Ureter (tissue), 1 donor: ENCODE data around the gene NPSR1. TPM values are rescaled to one million over a fixed set of nuclear protein-coding genes. Genes with fewer than 3 reads are reported as not detected.
"Not testable (repeated sequence)": the region's sequence is repeated elsewhere in the genome, so short reads cannot be mapped to it uniquely, and the experiment has no call there.

ENCODE experiments used
- DNase-seq: peaks from one replicate; pipeline ENCODE4 v3.0.0-alpha.2; 2020; ENCODE audit warnings: low spot score
- total RNA-seq: library from RNA; stranded (reverse); gene quantifications from one replicate; pipeline ENCODE4 v1.2.4, GENCODE V29; 2023
- donor health status: DM: yes; HTN: yes; CAD: no.

NPSR1 gene
- total RNA-seq, 1 donor from 2014 or later: not detected

DNA sequence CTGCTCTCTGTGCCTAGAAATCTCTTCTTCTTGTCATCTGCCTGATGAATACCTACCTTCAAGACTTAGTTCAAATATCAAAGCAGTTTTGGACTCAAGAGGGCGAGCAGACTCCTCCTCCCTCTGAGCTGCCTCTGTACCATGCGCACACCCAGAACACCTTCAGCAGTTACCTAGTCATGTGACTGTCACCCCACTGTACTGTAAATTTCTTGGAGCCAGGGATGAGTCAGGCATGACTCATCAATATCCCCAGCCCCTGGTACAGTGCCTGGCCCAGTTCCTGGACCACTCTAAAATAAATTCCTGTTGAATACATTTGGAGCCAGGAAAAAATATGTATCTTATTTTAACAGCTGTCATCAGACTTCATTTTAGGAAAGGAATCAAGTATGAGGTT, 212.0 kb downstream of the NPSR1 start:
- DNase-seq: not testable (repeated sequence)

- DNase-seq: not testable (repeated sequence)
These were observed 216.3 kb downstream of the NPSR1 start for GRCh38 chr7:34874329-34874728.

- DNase-seq: no peak
These were observed 217.5 kb downstream of the NPSR1 start for GRCh38 chr7:34875481-34875880.

DNA sequence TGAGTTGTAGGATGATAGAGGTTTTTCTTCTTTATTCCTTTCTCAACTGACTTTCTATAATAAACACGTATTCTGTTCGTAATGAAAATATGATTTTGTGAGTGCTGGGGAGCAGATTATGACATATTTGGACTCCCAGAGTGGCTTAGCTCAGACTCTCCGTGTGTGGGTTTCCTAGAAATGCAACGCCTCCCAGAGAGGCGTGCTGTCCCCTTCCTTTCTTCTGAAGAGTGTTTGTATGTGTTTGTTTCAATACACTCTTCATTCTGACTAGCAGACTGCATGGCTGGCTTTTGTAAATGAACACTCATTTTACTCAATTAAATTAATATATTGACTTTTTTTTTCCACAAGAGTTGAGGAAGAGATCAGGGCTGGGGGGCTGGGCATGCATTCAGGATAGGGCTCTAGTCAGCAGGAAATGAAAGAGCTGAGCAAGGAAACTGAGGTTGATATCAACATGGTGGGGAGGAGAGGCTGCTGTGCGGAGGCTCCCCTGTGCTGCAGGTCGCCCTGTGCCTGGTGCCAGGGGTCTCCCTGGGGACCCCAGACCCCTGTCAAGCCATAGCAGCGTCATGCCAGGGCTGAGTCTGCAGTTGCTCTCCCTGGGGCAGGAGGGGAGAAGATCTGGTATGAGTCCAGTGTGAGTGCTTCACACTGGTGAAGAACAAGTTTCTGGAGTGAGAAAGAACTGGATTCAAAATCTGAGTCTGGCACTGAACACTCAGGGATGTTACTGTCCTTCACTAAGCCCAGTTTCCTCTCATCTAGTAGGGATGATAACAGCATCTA, 221.1 kb downstream of the NPSR1 start:
- DNase-seq: not testable (repeated sequence)

DNA sequence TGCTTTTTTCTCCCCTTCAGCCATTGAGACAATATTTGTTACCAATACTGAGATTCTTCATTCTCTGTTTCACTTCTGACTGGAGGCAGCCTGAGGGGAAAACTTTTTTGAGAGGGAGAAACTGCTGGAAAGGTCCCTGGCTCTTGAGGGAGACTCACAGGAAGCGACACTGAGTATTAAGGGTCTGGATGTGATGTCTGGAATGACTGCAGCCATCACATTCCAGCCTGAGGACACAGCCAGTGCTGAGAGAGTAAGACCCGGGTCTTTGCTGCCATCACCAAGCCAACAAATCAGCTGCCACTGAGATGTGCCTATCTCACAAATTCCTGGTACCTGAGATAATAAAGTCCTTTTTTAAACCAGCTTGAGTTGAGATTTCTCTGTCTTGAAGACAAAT, 221.9 kb downstream of the NPSR1 start:
- DNase-seq: no peak

DNA sequence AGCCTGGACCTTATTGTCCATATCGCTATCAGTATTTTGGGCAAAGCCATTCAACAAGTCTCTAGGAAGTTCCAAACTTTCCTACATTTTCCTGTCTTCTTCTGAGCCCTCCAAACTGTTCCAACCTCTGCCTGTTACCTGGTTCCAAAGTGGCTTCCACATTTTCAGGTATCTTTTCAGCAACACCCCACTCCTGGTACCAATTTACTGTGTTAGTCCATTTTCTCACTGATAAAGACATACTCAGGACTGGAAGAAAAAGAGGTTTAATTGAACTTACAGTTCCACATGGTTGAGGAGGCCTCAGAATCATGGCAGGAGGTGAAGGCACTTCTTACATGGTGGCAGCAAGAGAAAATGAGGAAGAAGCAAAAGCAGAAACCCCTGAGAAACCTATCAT, 225.8 kb downstream of the NPSR1 start:
- DNase-seq: not testable (repeated sequence)

DNA sequence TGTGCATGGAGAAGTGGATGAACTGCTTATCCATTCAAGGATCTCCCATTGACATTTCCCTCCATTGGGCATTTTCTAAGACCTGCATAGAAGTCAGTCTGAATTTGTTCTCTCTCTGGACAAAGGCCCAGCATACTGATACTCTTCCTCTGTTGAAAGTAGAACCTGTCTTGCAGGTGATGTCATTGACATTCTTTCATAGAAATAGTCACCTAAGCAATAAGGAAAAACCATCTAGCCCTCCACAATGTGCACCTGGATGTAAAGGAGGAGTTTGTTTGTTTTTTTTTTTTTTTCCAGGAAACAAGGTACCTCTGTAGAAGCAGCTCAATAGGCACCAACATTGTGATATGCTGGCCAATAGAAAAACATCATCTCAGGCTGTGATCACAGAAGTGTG, 228.8 kb downstream of the NPSR1 start:
- no peak for DNase-seq

DNA sequence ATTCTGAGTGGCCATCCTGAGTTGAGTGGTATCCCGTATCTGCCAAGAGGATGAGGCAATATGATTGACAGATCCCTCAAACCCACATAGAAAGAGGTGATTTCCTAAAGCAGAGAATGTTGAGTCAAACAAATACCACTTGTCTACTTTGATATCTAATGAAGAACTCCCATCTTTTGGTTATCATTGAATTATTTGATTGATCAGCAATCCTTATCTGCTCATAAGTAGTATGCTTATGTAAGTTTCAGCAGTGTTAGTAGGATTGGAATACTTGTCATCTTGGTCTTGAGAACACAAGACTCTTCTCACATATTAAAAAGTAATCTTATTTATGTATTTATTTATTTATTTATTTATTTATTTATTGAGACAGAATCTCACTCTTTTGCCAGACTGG, 231.9 kb downstream of the NPSR1 start:
- DNase-seq: no peak

DNA sequence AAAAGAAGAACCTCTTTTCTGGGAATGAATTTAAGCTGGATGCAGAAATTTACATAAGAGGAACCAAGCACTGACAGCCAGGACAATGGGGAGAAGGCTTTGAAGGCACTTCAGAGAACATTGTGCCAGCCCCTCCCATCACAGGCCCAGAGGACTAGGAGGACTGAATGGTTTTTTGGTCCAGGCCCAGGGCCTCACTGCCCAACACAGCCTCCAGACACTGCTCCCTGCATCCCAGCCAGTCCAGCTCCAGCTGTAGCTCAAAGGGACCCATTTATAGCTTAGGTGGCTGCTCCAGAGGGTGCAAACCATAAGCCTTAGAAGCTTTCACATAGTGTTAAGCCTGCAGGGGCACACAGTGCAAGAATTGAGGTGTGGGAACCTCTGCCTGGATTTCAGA, 237.2 kb downstream of the NPSR1 start:
- no peak for DNase-seq
